HG03354 (cell line): ENCODE results near the gene EEA1.

Source experiments
- ATAC-seq: cut with Tn5 transposase; IDR thresholded peaks from one replicate; pipeline ENCODE4 v1.9.1; 2021; ENCODE audit warnings: mild to moderate bottlenecking; ENCODE audit not compliant: unreplicated experiment, poor library complexity, severe bottlenecking

Gene EEA1

GRCh38 chr12:92899386-92900001 lies 29.6 kb downstream of the EEA1 start:
- ATAC-seq: no peak

- no peak for ATAC-seq
These were observed 30.3 kb downstream of the EEA1 start for GRCh38 chr12:92898755-92899154.

GRCh38 chr12:92897844-92898243 lies 31.3 kb downstream of the EEA1 start:
- ATAC-seq: no peak

GRCh38 chr12:92890601-92891106 lies 38.4 kb downstream of the EEA1 start:
- ATAC-seq: no peak

GRCh38 chr12:92886131-92886530 lies 43.0 kb downstream of the EEA1 start:
- no peak for ATAC-seq

GRCh38 chr12:92879698-92880322 lies 49.3 kb downstream of the EEA1 start:
- ATAC-seq: no peak

- no peak for ATAC-seq
These were observed 51.2 kb downstream of the EEA1 start for GRCh38 chr12:92877904-92878303.

GRCh38 chr12:92876496-92876895 lies 52.6 kb downstream of the EEA1 start:
- ATAC-seq: no peak

GRCh38 chr12:92871116-92871515 lies 58.0 kb downstream of the EEA1 start:
- no peak for ATAC-seq

- ATAC-seq: no peak
These were observed 62.7 kb downstream of the EEA1 start for GRCh38 chr12:92866418-92866817.

- ATAC-seq: no peak
These were observed 65.8 kb downstream of the EEA1 start for GRCh38 chr12:92863251-92863650.

- ATAC-seq: no peak
These were observed 67.7 kb downstream of the EEA1 start for GRCh38 chr12:92861381-92861780.

GRCh38 chr12:92860521-92860920 lies 68.6 kb downstream of the EEA1 start:
- no peak for ATAC-seq

GRCh38 chr12:92859650-92860386 lies 69.3 kb downstream of the EEA1 start:
- no peak for ATAC-seq

GRCh38 chr12:92857818-92858217 lies 71.3 kb downstream of the EEA1 start:
- no peak for ATAC-seq

GRCh38 chr12:92854344-92854743 lies 74.8 kb downstream of the EEA1 start:
- ATAC-seq: no peak

GRCh38 chr12:92848740-92849139 lies 80.4 kb downstream of the EEA1 start:
- ATAC-seq: no peak

- ATAC-seq: no peak
These were observed 81.7 kb downstream of the EEA1 start for GRCh38 chr12:92847368-92847767.

GRCh38 chr12:92845329-92845728 lies 83.8 kb downstream of the EEA1 start:
- no peak for ATAC-seq

GRCh38 chr12:92844151-92844763 lies 84.8 kb downstream of the EEA1 start:
- ATAC-seq: no peak
